ENCODE results near the gene CCDC88C.

GRCh38 chr14:91273273-91273884 is 144.2 kb downstream of the CCDC88C start:
- TF ChIP-seq CTCF (IDR thresholded peaks at IDR 0.05) (no peak), POLR2A (IDR thresholded peaks at IDR 0.05) (no peak)
